Measurements from ENCODE around the gene MRPL14.

GRCh38 chr6:44117397-44118128 lies 9.7 kb downstream of the MRPL14 start:
- TF ChIP-seq CTCF (IDR thresholded peaks at IDR 0.05), result no peak
- no peak for TF ChIP-seq POLR2A (IDR thresholded peaks at IDR 0.05)
